Mammary epithelial cell (primary cell): ENCODE results near the gene MEAK7.

ENCODE experiments used
- EZH2 ChIP-seq: IDR thresholded peaks from 2 replicates; pipeline ENCODE4 v1.6.1; 2012; ENCODE audit warnings: low read length, inconsistent platforms, borderline replicate concordance
- TF ChIP-seq, protein P1 (sequence below), 2 donors: IDR thresholded peaks in 1 of 2; conservative IDR thresholded peaks in 1 of 2; 2 replicates each; pipeline ENCODE4 v1.5.1; 2011 to 2012; ENCODE audit warnings: inconsistent platforms in 2 of 2, low read length in 2 of 2, mild to moderate bottlenecking in 2 of 2, control low read depth in 1 of 2, low read depth in 1 of 2; ENCODE audit not compliant: insufficient read depth in 1 of 2; ENCODE audit errors: extremely low read depth in 1 of 2

DNA sequence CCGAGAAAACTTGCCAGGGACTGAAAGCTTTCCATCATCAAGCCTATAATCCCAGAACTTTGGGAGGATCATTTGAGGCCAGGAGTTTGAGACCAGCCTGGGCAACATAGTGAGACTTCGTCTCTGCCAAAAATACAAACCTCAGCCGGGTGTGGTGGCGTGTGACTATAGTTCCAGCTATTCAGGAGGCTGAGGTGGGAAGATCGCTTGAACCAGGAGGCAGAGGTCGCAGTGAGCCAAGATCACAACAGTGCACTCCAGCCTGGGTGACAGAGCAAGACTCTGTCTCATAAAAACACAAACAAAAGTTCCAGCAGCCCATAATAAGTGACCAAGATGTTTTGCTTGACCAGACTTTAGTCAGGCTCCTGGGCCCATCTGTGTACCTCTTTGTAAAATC lies 1.9 kb downstream of the MEAK7 start:
- TF ChIP-seq, protein P1, sequence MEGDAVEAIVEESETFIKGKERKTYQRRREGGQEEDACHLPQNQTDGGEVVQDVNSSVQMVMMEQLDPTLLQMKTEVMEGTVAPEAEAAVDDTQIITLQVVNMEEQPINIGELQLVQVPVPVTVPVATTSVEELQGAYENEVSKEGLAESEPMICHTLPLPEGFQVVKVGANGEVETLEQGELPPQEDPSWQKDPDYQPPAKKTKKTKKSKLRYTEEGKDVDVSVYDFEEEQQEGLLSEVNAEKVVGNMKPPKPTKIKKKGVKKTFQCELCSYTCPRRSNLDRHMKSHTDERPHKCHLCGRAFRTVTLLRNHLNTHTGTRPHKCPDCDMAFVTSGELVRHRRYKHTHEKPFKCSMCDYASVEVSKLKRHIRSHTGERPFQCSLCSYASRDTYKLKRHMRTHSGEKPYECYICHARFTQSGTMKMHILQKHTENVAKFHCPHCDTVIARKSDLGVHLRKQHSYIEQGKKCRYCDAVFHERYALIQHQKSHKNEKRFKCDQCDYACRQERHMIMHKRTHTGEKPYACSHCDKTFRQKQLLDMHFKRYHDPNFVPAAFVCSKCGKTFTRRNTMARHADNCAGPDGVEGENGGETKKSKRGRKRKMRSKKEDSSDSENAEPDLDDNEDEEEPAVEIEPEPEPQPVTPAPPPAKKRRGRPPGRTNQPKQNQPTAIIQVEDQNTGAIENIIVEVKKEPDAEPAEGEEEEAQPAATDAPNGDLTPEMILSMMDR (conservative IDR thresholded peaks at IDR 0.05 in 1 of 2, IDR thresholded peaks at IDR 0.05 in 1 of 2; ENCODE audit: extremely low read depth in 1 of 2, insufficient read depth in 1 of 2, low read depth in 1 of 2, low read length in 2 of 2), result no peak
- TF ChIP-seq EZH2, result no peak
